GM12873 (cell line): Measurements from ENCODE around the gene MICA.

Source experiments
- TF ChIP-seq, protein P1 (sequence below): IDR thresholded peaks from 2 replicates; pipeline ENCODE4 v1.5.1; 2012; ENCODE audit warnings: low read depth, mild to moderate bottlenecking, moderate library complexity, low read length, control low read depth; ENCODE audit not compliant: insufficient read depth; ENCODE audit errors: missing control alignments

The MICA gene

DNA sequence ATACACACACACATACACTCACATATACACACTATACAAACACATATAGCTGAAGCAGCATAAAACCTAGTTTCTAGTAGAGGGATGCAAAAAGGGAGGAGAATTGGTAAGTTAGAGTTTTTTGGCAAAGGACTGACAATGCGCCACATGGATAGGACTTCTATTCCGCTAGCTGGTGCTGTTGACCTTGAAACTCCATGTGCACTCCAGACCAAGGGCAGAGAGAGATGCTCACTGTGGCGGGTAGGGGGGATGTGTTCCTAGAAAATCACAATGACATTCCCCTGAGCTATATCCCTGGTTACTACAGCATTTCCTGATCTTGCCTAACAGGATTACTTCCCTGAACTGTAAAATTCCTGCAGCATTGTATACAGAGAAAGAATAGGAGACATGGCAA is 19.2 kb downstream of the MICA start:
- TF ChIP-seq, protein P1, sequence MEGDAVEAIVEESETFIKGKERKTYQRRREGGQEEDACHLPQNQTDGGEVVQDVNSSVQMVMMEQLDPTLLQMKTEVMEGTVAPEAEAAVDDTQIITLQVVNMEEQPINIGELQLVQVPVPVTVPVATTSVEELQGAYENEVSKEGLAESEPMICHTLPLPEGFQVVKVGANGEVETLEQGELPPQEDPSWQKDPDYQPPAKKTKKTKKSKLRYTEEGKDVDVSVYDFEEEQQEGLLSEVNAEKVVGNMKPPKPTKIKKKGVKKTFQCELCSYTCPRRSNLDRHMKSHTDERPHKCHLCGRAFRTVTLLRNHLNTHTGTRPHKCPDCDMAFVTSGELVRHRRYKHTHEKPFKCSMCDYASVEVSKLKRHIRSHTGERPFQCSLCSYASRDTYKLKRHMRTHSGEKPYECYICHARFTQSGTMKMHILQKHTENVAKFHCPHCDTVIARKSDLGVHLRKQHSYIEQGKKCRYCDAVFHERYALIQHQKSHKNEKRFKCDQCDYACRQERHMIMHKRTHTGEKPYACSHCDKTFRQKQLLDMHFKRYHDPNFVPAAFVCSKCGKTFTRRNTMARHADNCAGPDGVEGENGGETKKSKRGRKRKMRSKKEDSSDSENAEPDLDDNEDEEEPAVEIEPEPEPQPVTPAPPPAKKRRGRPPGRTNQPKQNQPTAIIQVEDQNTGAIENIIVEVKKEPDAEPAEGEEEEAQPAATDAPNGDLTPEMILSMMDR, result no peak

DNA sequence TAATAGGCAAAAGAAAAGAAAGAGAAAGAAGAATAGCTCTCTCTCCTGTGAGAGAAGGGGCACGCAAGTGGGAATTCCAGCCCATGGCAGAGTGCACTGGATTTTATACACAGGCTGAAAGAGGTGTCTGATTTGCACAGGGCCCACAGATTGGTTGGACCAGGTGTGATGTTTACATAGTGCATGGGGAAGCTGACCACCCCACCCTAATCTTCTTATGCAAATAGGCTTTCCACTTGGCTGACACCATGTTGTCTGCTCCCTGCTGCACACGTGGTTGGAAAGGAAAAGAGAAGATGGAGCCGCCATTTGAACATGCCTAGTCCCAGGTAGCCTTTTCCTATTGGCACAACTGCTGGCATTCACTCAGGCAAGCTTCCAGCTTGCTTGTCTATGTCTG is 20.2 kb downstream of the MICA start:
- TF ChIP-seq, protein P1, result no peak

DNA sequence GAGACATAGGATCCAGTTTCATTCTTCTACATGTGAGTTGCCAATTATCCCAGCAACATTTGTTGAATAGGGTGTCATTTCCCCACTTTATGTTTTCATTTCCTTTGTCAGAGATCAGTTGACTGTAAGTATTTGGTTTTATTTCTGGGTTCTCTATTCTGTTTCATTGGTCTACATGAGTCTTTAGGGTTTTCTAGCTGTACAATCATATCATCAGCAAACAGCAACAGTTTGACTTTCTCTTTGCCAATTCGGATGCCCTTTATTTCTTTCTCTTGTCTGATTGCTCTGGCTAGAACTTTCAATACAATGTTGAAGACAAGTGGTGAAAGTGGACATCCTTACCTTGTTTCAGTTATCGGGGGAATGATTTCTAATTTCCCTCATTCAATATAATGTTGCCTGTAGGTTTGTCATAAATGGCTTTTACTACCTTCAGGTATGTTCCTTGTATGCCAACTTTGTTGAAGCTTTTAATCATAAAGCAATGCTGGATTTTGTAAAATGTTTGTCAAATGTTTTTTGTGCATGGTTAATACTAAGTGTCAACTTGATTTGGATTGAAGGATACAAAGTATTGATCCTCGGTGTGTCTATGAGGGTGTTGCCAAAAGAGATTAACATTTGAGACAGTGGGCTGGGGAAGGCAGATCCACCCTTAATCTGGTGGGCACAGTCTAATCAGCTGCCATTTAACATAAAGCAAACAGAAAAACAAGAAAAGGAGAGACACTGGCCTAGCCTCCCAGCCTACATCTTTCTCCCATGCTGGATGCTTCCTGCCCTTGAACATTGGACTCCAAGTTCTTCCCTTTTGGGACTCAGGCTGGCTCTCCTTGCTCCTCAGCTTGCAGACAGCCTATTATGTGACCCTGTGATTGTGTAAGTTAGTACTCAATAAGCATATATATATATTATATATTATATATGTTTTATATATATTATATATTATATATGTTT is 23.3 kb downstream of the MICA start:
- TF ChIP-seq, protein P1, result no peak

DNA sequence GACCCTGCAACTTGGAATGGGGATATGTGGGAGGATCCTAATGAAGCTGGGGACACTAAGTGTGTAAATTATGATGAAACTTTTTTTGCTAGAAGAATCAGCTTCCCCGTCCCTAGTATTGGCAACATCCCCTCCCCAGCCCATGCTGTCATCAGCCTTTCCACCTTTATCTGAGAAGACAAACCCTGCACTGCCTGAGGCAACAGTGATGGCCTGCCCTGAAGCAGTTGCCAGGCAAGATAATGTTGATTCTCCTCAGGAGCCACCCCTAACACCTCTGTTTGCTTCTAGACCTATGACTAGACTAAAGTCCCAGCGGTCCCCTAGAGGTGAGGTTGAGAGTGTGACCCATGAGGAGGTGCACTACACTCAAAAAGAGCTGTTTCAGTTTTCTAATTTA is 27.1 kb downstream of the MICA start:
- TF ChIP-seq, protein P1, result no peak

DNA sequence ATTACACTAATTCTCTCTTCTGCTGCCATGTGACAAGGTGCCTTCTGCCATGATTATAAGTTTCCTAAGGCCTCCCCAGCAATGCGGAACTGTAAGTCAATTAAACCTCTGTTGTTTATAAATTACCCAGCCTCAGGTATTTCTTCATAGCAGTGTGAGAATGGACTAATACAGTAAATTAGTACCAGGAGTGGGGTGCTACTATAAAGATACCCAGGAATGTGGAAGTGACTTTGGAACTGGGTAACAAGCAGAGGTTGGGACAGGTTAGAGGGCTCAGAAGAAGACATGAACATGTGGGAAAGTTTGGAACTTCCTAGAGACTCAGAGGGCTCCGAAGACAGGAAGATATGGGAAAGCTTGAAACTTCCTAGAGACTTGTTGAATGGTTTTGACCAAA is 34.8 kb downstream of the MICA start:
- TF ChIP-seq, protein P1, result no peak

DNA sequence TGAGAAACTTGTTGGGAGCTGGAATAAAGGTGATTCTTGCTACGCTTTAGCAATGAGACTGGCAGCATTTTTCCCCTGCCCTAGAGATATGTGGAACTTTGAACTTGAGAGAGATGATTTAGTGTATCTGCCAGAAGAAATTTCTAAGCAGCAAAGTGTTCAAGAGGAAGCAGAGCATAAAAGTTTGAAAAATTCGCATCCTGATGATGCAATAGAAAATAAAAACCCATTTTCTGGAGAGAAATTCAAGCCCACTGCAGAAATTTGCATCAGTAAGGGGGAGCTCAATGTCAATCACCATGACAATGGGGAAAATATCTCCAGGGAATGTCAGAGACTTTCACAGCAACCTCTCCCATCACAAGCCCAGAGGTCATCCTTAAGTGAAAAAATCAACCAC is 35.3 kb downstream of the MICA start:
- TF ChIP-seq, protein P1, result no peak

DNA sequence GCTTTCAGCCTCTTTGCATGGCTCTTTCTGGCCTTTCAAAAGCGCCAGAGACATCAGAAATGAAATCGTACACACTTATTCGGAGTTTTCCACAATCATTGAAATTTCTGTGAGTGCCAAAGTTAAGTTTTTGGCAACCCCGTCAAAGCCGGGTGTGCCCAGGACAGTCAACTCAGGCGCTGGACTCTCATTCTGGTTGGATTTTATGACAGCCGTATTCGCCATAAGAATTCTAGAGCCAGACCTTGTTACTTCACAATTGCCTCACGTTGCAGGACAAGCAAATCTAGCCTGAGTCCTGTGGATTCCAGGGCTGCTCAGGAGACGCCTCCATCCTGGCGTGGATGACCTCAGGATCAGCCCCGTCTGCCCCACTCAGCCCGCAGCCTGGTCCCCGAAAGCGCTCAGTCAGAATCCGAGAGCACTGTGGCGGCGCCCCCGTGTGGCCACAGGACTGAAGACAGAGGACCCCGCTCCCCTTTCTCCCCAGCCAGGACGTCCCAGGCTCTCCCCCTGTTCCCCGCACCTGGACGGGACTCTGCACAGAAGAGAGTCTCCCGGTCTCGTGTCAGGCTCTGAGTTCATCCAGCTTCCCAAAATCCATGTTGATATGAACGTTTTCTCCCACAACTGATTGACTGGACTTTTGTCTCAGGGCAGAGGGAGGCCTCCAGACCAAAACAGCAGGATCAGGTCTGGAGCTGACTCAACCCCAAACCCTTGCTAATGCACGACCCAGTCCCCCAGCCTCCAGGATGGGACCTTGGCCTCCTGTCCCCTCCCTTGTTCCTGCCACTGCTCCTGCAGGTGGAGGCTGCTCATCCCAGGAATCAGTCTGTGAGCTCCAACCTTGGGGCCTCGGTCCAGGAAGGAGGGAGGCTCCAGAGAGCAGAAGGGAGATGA is 38.2 kb downstream of the MICA start:
- TF ChIP-seq, protein P1, result peak; percentile 88
